HS-27A (cell line): Measurements from ENCODE around the gene SLC4A1AP.
A peak's percentile ranks its signal among the peaks of the same experiment; 100 is the strongest.

Experiments used
- DNase-seq: peaks from one replicate; pipeline ENCODE4 v3.0.0-alpha.2; 2012; ENCODE audit warnings: low read depth, missing footprints

SLC4A1AP gene

GRCh38 chr2:27702302-27702701, 38.6 kb downstream of the SLC4A1AP start:
- DNase-seq, result no peak

GRCh38 chr2:27703638-27704341, 40.1 kb downstream of the SLC4A1AP start:
- DNase-seq, result no peak

GRCh38 chr2:27704342-27704876, 40.7 kb downstream of the SLC4A1AP start:
- DNase-seq, result no peak

- peak; percentile 78 for DNase-seq
Measured at GRCh38 chr2:27705851-27706622, 42.3 kb downstream of the SLC4A1AP start.

- DNase-seq, result no peak
Measured at GRCh38 chr2:27707462-27708256, 44.0 kb downstream of the SLC4A1AP start.

- no peak for DNase-seq
Measured at GRCh38 chr2:27708257-27708654, 44.6 kb downstream of the SLC4A1AP start.

- no peak for DNase-seq
Measured at GRCh38 chr2:27708666-27709065, 45.0 kb downstream of the SLC4A1AP start.

GRCh38 chr2:27709326-27709725, 45.6 kb downstream of the SLC4A1AP start:
- DNase-seq, result no peak

- no peak for DNase-seq
Measured at GRCh38 chr2:27709960-27710575, 46.4 kb downstream of the SLC4A1AP start.

GRCh38 chr2:27710640-27711430, 47.1 kb downstream of the SLC4A1AP start:
- DNase-seq, result no peak

GRCh38 chr2:27711804-27712203, 48.1 kb downstream of the SLC4A1AP start:
- DNase-seq, result no peak

- DNase-seq, result no peak
Measured at GRCh38 chr2:27712522-27712921, 48.8 kb downstream of the SLC4A1AP start.

- DNase-seq, result no peak
Measured at GRCh38 chr2:27713201-27713600, 49.5 kb downstream of the SLC4A1AP start.

- DNase-seq, result no peak
Measured at GRCh38 chr2:27714053-27714452, 50.4 kb downstream of the SLC4A1AP start.

GRCh38 chr2:27714851-27715291, 51.2 kb downstream of the SLC4A1AP start:
- no peak for DNase-seq

GRCh38 chr2:27715318-27716210, 51.9 kb downstream of the SLC4A1AP start:
- no peak for DNase-seq

GRCh38 chr2:27716301-27717069, 52.8 kb downstream of the SLC4A1AP start:
- DNase-seq, result no peak

GRCh38 chr2:27717070-27717795, 53.5 kb downstream of the SLC4A1AP start:
- no peak for DNase-seq
